Nephron progenitor cell (in vitro differentiated cells): ENCODE data around the gene HTR5A.
A peak's percentile ranks its signal among the peaks of the same experiment; 100 is the strongest.

Experiments
- DNase-seq: peaks from one replicate; pipeline ENCODE4 v3.0.0; 2021
- H3K27ac Mint-ChIP-seq: 2 replicates; pipeline ENCODE4 v1.8.0; 2021; ENCODE audit warnings: mild to moderate bottlenecking, moderate library complexity, mixed read lengths
- H3K27me3 Mint-ChIP-seq: 2 replicates; pipeline ENCODE4 v1.8.0; 2021; ENCODE audit warnings: mild to moderate bottlenecking, low read depth, mixed read lengths; ENCODE audit not compliant: poor library complexity
- H3K36me3 Mint-ChIP-seq: 2 replicates; pipeline ENCODE4 v1.8.0; 2021; ENCODE audit warnings: low read depth, mixed read lengths
- H3K4me1 Mint-ChIP-seq: 2 replicates; pipeline ENCODE4 v1.8.0; 2021; ENCODE audit warnings: mixed read lengths
- H3K4me3 Mint-ChIP-seq: 2 replicates; pipeline ENCODE4 v1.8.0; 2021; ENCODE audit warnings: mild to moderate bottlenecking, moderate library complexity, mixed read lengths
- H3K9me3 Mint-ChIP-seq: 2 replicates; pipeline ENCODE4 v1.8.0; 2021; ENCODE audit warnings: mild to moderate bottlenecking, moderate library complexity, mixed read lengths
- CTCF ChIP-seq: fragments of 200-600 bp; sonication (generic); IDR thresholded peaks from 2 replicates; pipeline ENCODE4 v1.5.0; 2021; ENCODE audit warnings: antibody characterized with exemption

The HTR5A gene

GRCh38 chr7:155120460-155120859 is 50.3 kb downstream of the HTR5A start:
- TF ChIP-seq CTCF: no peak
- H3K4me1 Mint-ChIP-seq: no peaks in the 10 kb centered on the region
- H3K9me3 Mint-ChIP-seq: peaks cover 31% of the 10 kb centered on the region
- H3K36me3 Mint-ChIP-seq: no peaks in the 10 kb centered on the region
- peaks cover 15% of the 10 kb centered on the region for H3K27me3 Mint-ChIP-seq
- no peak for DNase-seq
- no peak overlapping the region for H3K27ac Mint-ChIP-seq
- H3K4me3 Mint-ChIP-seq: no peak overlapping the region

- Mint-ChIP-seq H3K4me1 (no peaks in the 10 kb centered on the region), H3K27ac (no peak overlapping the region), H3K36me3 (no peaks in the 10 kb centered on the region), H3K27me3 (peaks cover 9% of the 10 kb centered on the region), H3K4me3 (no peak overlapping the region), H3K9me3 (peaks cover 26% of the 10 kb centered on the region)
- TF ChIP-seq CTCF: no peak
- DNase-seq: no peak
Observed at GRCh38 chr7:155122831-155123230, 52.7 kb downstream of the HTR5A start.

- TF ChIP-seq CTCF: no peak
- Mint-ChIP-seq H3K4me1 (no peaks in the 10 kb centered on the region), H3K27ac (no peak overlapping the region), H3K27me3 (peaks cover 6% of the 10 kb centered on the region), H3K36me3 (no peaks in the 10 kb centered on the region), H3K4me3 (no peak overlapping the region), H3K9me3 (peaks cover 26% of the 10 kb centered on the region)
- DNase-seq: no peak
Observed at GRCh38 chr7:155123413-155123812, 53.3 kb downstream of the HTR5A start.

- H3K4me1 Mint-ChIP-seq: no peaks in the 10 kb centered on the region
- DNase-seq: no peak
- no peak overlapping the region for H3K4me3 Mint-ChIP-seq
- H3K27me3 Mint-ChIP-seq: peaks cover 6% of the 10 kb centered on the region
- peak overlapping the region; percentile 57 for H3K27ac Mint-ChIP-seq
- no peaks in the 10 kb centered on the region for H3K36me3 Mint-ChIP-seq
- TF ChIP-seq CTCF: no peak
- peaks cover 16% of the 10 kb centered on the region for H3K9me3 Mint-ChIP-seq
Observed at GRCh38 chr7:155124706-155125105, 54.6 kb downstream of the HTR5A start.

- no peak overlapping the region for H3K4me3 Mint-ChIP-seq
- peaks cover 17% of the 10 kb centered on the region for H3K27me3 Mint-ChIP-seq
- no peaks in the 10 kb centered on the region for H3K9me3 Mint-ChIP-seq
- no peak for DNase-seq
- no peak for TF ChIP-seq CTCF
- H3K27ac Mint-ChIP-seq: no peak overlapping the region
- H3K36me3 Mint-ChIP-seq: no peaks in the 10 kb centered on the region
- no peaks in the 10 kb centered on the region for H3K4me1 Mint-ChIP-seq
Observed at GRCh38 chr7:155129186-155129585, 59.1 kb downstream of the HTR5A start.

- no peaks in the 10 kb centered on the region for H3K9me3 Mint-ChIP-seq
- no peaks in the 10 kb centered on the region for H3K4me1 Mint-ChIP-seq
- H3K27me3 Mint-ChIP-seq: peaks cover 15% of the 10 kb centered on the region
- H3K36me3 Mint-ChIP-seq: no peaks in the 10 kb centered on the region
- H3K27ac Mint-ChIP-seq: no peak overlapping the region
- TF ChIP-seq CTCF: no peak
- no peak overlapping the region for H3K4me3 Mint-ChIP-seq
- DNase-seq: no peak
Observed at GRCh38 chr7:155129789-155130188, 59.7 kb downstream of the HTR5A start.
